ENCODE data around the gene BAHD1. TPM values are rescaled to one million over a fixed set of nuclear protein-coding genes. Genes with fewer than 3 reads are reported as not detected.
A peak's percentile ranks its signal among the peaks of the same experiment; 100 is the strongest.

Gene BAHD1
- total RNA-seq, 1 experiment from 2014 or later: 11.0 TPM

GRCh38 chr15:40463886-40464545 lies 23.3 kb downstream of the BAHD1 start:
- Histone ChIP-seq H3K27ac (peak overlapping the region; percentile 53), H3K27me3 (no peaks in the 10 kb centered on the region), H3K4me1 (peaks cover 17% of the 10 kb centered on the region), H3K4me3 (no peak overlapping the region), H3K36me3 (peaks cover 5% of the 10 kb centered on the region), H3K9me3 (replicated peaks) (no peaks in the 10 kb centered on the region)
- peak; percentile 84 for DNase-seq

GRCh38 chr15:40464595-40465185 lies 23.9 kb downstream of the BAHD1 start:
- H3K27ac ChIP-seq: peak overlapping the region; percentile 53; the same call in 1 of the 2 replicates
- H3K4me3 ChIP-seq: no peak overlapping the region
- H3K36me3 ChIP-seq: peaks cover 5% of the 10 kb centered on the region
- H3K9me3 ChIP-seq (replicated peaks): no peaks in the 10 kb centered on the region
- H3K4me1 ChIP-seq: peaks cover 20% of the 10 kb centered on the region
- DNase-seq: no peak
- no peaks in the 10 kb centered on the region for H3K27me3 ChIP-seq

- Histone ChIP-seq H3K9me3 (replicated peaks) (no peaks in the 10 kb centered on the region), H3K27me3 (no peaks in the 10 kb centered on the region), H3K27ac (no peak overlapping the region), H3K4me3 (no peak overlapping the region), H3K36me3 (peaks cover 5% of the 10 kb centered on the region), H3K4me1 (peaks cover 28% of the 10 kb centered on the region)
- no peak for DNase-seq
Measured at GRCh38 chr15:40465939-40466338, 25.2 kb downstream of the BAHD1 start.

GRCh38 chr15:40466426-40467260 lies 25.9 kb downstream of the BAHD1 start:
- H3K27ac ChIP-seq: no peak overlapping the region
- H3K36me3 ChIP-seq: peaks cover 5% of the 10 kb centered on the region
- H3K4me3 ChIP-seq: no peak overlapping the region
- no peaks in the 10 kb centered on the region for H3K9me3 ChIP-seq (replicated peaks)
- DNase-seq: no peak
- H3K4me1 ChIP-seq: peaks cover 28% of the 10 kb centered on the region
- H3K27me3 ChIP-seq: no peaks in the 10 kb centered on the region

- no peak for DNase-seq
- Histone ChIP-seq H3K36me3 (peaks cover 5% of the 10 kb centered on the region), H3K4me3 (no peak overlapping the region), H3K4me1 (peaks cover 33% of the 10 kb centered on the region), H3K9me3 (replicated peaks) (no peaks in the 10 kb centered on the region), H3K27me3 (no peaks in the 10 kb centered on the region), H3K27ac (no peak overlapping the region)
Measured at GRCh38 chr15:40467261-40467615, 26.5 kb downstream of the BAHD1 start.

GRCh38 chr15:40468898-40469331 lies 28.2 kb downstream of the BAHD1 start:
- Histone ChIP-seq H3K36me3 (peaks cover 5% of the 10 kb centered on the region), H3K27me3 (no peaks in the 10 kb centered on the region), H3K27ac (no peak overlapping the region), H3K4me3 (no peak overlapping the region), H3K4me1 (peaks cover 26% of the 10 kb centered on the region), H3K9me3 (replicated peaks) (no peaks in the 10 kb centered on the region)
- DNase-seq: no peak

GRCh38 chr15:40469776-40470390 lies 29.1 kb downstream of the BAHD1 start:
- DNase-seq: no peak
- peaks cover 5% of the 10 kb centered on the region for H3K36me3 ChIP-seq
- H3K27ac ChIP-seq: peak overlapping the region; percentile 65; the same call in 1 of the 2 replicates
- no peaks in the 10 kb centered on the region for H3K9me3 ChIP-seq (replicated peaks)
- peak overlapping the region; percentile 100 for H3K4me3 ChIP-seq
- no peaks in the 10 kb centered on the region for H3K27me3 ChIP-seq
- peaks cover 17% of the 10 kb centered on the region for H3K4me1 ChIP-seq

- no peaks in the 10 kb centered on the region for H3K27me3 ChIP-seq
- peaks cover 17% of the 10 kb centered on the region for H3K4me1 ChIP-seq
- no peaks in the 10 kb centered on the region for H3K9me3 ChIP-seq (replicated peaks)
- peak; percentile 70 to 76 for DNase-seq
- H3K36me3 ChIP-seq: peaks cover under 1% of the 10 kb centered on the region
- H3K4me3 ChIP-seq: peak within 1 kb of the TSS; percentile 100
- peak within 1 kb of the TSS; percentile 84 for H3K27ac ChIP-seq
Measured at GRCh38 chr15:40470423-40471104, 29.8 kb downstream of the BAHD1 start, which contains the start of gene CHST14. TSS of gene CHST14 (plus strand) at chr15:40470984. CDS start at chr15:40471214, 230 bp downstream.

GRCh38 chr15:40471105-40471807 lies 30.5 kb downstream of the BAHD1 start:
- peaks cover 17% of the 10 kb centered on the region for H3K4me1 ChIP-seq
- no peaks in the 10 kb centered on the region for H3K36me3 ChIP-seq
- DNase-seq: peak in 1 of 2 experiments; percentile 58
- no peaks in the 10 kb centered on the region for H3K27me3 ChIP-seq
- H3K27ac ChIP-seq: peak overlapping the region; percentile 84
- no peaks in the 10 kb centered on the region for H3K9me3 ChIP-seq (replicated peaks)
- H3K4me3 ChIP-seq: peak overlapping the region; percentile 100

GRCh38 chr15:40471808-40472150 lies 31.0 kb downstream of the BAHD1 start:
- Histone ChIP-seq H3K27ac (peak overlapping the region; percentile 84), H3K4me1 (peaks cover 17% of the 10 kb centered on the region), H3K9me3 (replicated peaks) (no peaks in the 10 kb centered on the region), H3K36me3 (no peaks in the 10 kb centered on the region), H3K27me3 (no peaks in the 10 kb centered on the region), H3K4me3 (peak overlapping the region; percentile 100)
- no peak for DNase-seq

- H3K27me3 ChIP-seq: no peaks in the 10 kb centered on the region
- H3K4me1 ChIP-seq: peaks cover 17% of the 10 kb centered on the region
- H3K4me3 ChIP-seq: peak overlapping the region; percentile 100
- DNase-seq: no peak
- no peaks in the 10 kb centered on the region for H3K36me3 ChIP-seq
- peak overlapping the region; percentile 84; the same call in 1 of the 2 replicates for H3K27ac ChIP-seq
- H3K9me3 ChIP-seq (replicated peaks): no peaks in the 10 kb centered on the region
Measured at GRCh38 chr15:40472171-40472727, 31.5 kb downstream of the BAHD1 start.

- H3K27ac ChIP-seq: no peak overlapping the region
- no peaks in the 10 kb centered on the region for H3K36me3 ChIP-seq
- H3K4me1 ChIP-seq: peaks cover 25% of the 10 kb centered on the region
- DNase-seq: no peak
- no peaks in the 10 kb centered on the region for H3K9me3 ChIP-seq (replicated peaks)
- no peaks in the 10 kb centered on the region for H3K27me3 ChIP-seq
- H3K4me3 ChIP-seq: no peak overlapping the region
Measured at GRCh38 chr15:40474581-40474980, 33.8 kb downstream of the BAHD1 start.

GRCh38 chr15:40477642-40478327 lies 37.0 kb downstream of the BAHD1 start:
- H3K27me3 ChIP-seq: no peaks in the 10 kb centered on the region
- H3K36me3 ChIP-seq: no peaks in the 10 kb centered on the region
- DNase-seq: peak in 1 of 2 experiments; percentile 72
- no peak overlapping the region for H3K4me3 ChIP-seq
- no peaks in the 10 kb centered on the region for H3K9me3 ChIP-seq (replicated peaks)
- no peak overlapping the region for H3K27ac ChIP-seq
- H3K4me1 ChIP-seq: peaks cover 22% of the 10 kb centered on the region
